Sigmoid colon (tissue), 7 donors: Measurements from ENCODE around the gene SPIRE1. TPM values are rescaled to one million over a fixed set of nuclear protein-coding genes. Genes with fewer than 3 reads are reported as not detected.
"Not testable (repeated sequence)": the region's sequence is repeated elsewhere in the genome, so short reads cannot be mapped to it uniquely, and the experiment has no call there.

Experiments
- DNase-seq: peaks from one replicate; pipeline ENCODE4 v3.0.0-alpha.2; 2019
- H3K27ac ChIP-seq, 4 donors: fragments of 200-600 bp; sonication (generic); one replicate each; pipeline ENCODE4 v1.5.1; 2016 to 2019; ENCODE audit warnings: mild to moderate bottlenecking in 1 of 4
- H3K27me3 ChIP-seq, 3 donors: fragments of 200-600 bp; sonication (generic); one replicate each; pipeline ENCODE4 v1.5.1; 2019; ENCODE audit warnings: mild to moderate bottlenecking in 1 of 3
- H3K36me3 ChIP-seq, 4 donors: fragments of 200-600 bp; sonication (generic); one replicate each; pipeline ENCODE4 v1.5.1; 2016 to 2019
- H3K4me1 ChIP-seq, 4 donors: fragments of 200-600 bp; sonication (generic); one replicate each; pipeline ENCODE4 v1.5.1; 2017 to 2019
- H3K4me3 ChIP-seq, 4 donors: fragments of 200-600 bp; sonication (generic); one replicate each; pipeline ENCODE4 v1.5.1; 2017 to 2019; ENCODE audit warnings: mild to moderate bottlenecking in 2 of 4, moderate library complexity in 1 of 4
- H3K9me3 ChIP-seq, 4 donors: fragments of 200-600 bp in 3 of 4; sonication (generic) in 3 of 4; one replicate each; pipeline versions ENCODE4 v1.5.1 to v1.6.1; 2013 to 2019
- EP300 ChIP-seq, 4 donors: sonication (generic); formaldehyde crosslinking; IDR thresholded peaks; one replicate each; pipeline ENCODE4 v1.6.1; 2017; ENCODE audit warnings: antibody characterized with exemption in 4 of 4
- POLR2A ChIP-seq, 2 donors: fragments of 450-650 bp; IDR thresholded peaks; one replicate each; pipeline ENCODE4 v1.6.1; 2016; ENCODE audit warnings: antibody characterized with exemption in 2 of 2, mild to moderate bottlenecking in 2 of 2, moderate library complexity in 2 of 2
- POLR2AphosphoS5 ChIP-seq, 4 donors: sonication (generic); formaldehyde crosslinking; IDR thresholded peaks; one replicate each; pipeline ENCODE4 v1.6.1; 2017; ENCODE audit warnings: antibody characterized with exemption in 4 of 4
- WGBS, 2 donors: extraction: QIAGEN DNeasy Blood & Tissue Kit; methylation state at CpG; one replicate each; pipeline ENCODE4 v1.1.7; 2013; 5-methylcytosine and 5-hydroxymethylcytosine counted together
- intact Hi-C: fragments of 100-400 bp; cut with DNase I; formaldehyde crosslinking; loops from one replicate; pipeline ENCODE4 v1.15.1; 2023
- polyA plus RNA-seq, 3 donors: library from polyadenylated mRNA; stranded (reverse); fragments of 200-250 nt; gene quantifications; one replicate each; pipeline ENCODE4 v1.2.3, GENCODE V29; 2013
- total RNA-seq, 4 donors: library from RNA; depleted of rRNA; stranded (reverse); fragments of >200 nt; gene quantifications; one replicate each; pipeline ENCODE4 v1.1.0, GENCODE V29; 2016
- TF ChIP-seq, protein P1 (sequence below), 4 experiments: fragments of 450-650 bp in 3 of 4; fragments of 200-600 bp in 1 of 4; IDR thresholded peaks; one replicate each; pipeline ENCODE4 v1.5.1; 2016 to 2019; ENCODE audit warnings: antibody characterized with exemption in 4 of 4, mild to moderate bottlenecking in 3 of 4, moderate library complexity in 2 of 4
- donor health status: healthy with polysubstance abuse.
- donor health status: Bipolar disorder and iron deficiency.
- donor health status: healthy.

The SPIRE1 gene
- total and polyA plus RNA-seq, 7 donors: 2.1 to 31.6 (median 22.7) TPM

DNA sequence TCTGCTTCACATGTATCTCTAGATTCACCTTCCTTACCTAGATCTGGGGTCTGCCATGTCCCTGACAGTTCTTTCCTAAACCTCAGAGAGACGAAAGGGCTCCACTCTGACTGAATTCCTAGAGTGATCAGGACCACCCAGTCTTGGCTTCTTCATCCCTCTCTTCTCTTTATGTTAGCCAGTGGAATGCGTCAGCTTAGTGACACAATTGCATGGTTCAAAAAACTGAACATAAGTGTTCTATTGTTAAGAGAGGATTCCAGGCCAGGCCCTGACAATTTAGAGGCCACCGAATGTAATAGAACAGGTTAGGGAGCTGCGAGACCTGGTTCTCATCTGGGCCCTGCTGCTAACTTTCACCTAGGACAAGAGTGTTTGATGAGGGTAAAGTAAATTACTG is 240.2 kb downstream of the SPIRE1 start:
- H3K36me3 ChIP-seq: no peaks in the 10 kb centered on the region
- TF ChIP-seq EP300 (IDR thresholded peaks at IDR 0.05): no peak
- TF ChIP-seq, protein P1, sequence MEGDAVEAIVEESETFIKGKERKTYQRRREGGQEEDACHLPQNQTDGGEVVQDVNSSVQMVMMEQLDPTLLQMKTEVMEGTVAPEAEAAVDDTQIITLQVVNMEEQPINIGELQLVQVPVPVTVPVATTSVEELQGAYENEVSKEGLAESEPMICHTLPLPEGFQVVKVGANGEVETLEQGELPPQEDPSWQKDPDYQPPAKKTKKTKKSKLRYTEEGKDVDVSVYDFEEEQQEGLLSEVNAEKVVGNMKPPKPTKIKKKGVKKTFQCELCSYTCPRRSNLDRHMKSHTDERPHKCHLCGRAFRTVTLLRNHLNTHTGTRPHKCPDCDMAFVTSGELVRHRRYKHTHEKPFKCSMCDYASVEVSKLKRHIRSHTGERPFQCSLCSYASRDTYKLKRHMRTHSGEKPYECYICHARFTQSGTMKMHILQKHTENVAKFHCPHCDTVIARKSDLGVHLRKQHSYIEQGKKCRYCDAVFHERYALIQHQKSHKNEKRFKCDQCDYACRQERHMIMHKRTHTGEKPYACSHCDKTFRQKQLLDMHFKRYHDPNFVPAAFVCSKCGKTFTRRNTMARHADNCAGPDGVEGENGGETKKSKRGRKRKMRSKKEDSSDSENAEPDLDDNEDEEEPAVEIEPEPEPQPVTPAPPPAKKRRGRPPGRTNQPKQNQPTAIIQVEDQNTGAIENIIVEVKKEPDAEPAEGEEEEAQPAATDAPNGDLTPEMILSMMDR (IDR thresholded peaks at IDR 0.05): no peak
- TF ChIP-seq POLR2A (IDR thresholded peaks at IDR 0.05): no peak
- no peak for TF ChIP-seq POLR2AphosphoS5 (IDR thresholded peaks at IDR 0.05)
- no peak for DNase-seq
- whole genome bisulfite sequencing, 2 donors: 84 to 90% methylated on average over 4 of the region's 4 CpGs
- intact Hi-C loops: loop anchor here (10.0 kb wide), 1 partner anchor 1247 kb away; no protein-coding TSS in a partner anchor
- H3K9me3 ChIP-seq: no peaks in the 10 kb centered on the region
- H3K27me3 ChIP-seq: no peaks in the 10 kb centered on the region
- H3K4me1 ChIP-seq: peaks cover 0 to 30% (median 13%) of the 10 kb centered on the region in 4 donors
- H3K4me3 ChIP-seq: no peak overlapping the region
- H3K27ac ChIP-seq: no peak overlapping the region

DNA sequence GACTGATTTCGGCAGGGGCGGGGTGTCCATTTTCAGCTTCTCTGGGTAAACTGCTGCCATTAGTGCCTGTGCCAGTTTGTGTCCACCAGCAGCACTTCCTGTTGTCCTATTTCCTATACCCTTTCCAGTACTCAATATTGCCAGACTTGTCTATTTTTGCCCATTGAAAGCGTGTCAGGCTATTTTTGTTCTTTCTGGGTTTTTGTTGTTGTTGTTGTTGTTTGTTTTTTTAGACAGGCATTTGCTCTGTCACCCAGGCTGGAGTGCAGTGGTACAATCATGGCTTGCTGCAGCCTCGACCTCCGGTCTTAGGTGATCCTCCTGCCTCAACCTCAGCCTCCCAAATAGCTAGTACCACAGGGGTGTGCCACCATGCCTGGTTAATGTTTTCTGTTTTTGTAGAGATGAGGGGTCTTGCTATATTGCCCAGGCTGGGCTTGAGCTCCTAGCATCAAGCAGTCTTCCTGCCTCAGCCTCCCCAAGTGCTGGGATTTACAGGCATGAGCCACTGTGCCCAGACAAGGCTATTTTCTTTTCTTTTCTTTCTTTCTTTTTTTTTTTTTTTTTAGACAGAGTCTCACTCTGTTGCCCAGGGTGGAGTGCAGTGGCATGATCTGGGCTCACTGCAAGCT is 241.7 kb downstream of the SPIRE1 start:
- intact Hi-C loops: loop anchor here (10.0 kb wide), 1 partner anchor 1249 kb away; no protein-coding TSS in a partner anchor
- TF ChIP-seq POLR2AphosphoS5 (IDR thresholded peaks at IDR 0.05) (no peak), EP300 (IDR thresholded peaks at IDR 0.05) (no peak), POLR2A (IDR thresholded peaks at IDR 0.05) (no peak)
- TF ChIP-seq, protein P1 (IDR thresholded peaks at IDR 0.05): no peak
- no peaks in the 10 kb centered on the region for H3K9me3 ChIP-seq
- peak overlapping the region in 3 of 4 donors; percentile 5 to 16 (median 14) for H3K27ac ChIP-seq
- no peaks in the 10 kb centered on the region for H3K36me3 ChIP-seq
- no peak overlapping the region for H3K4me3 ChIP-seq
- no peaks in the 10 kb centered on the region for H3K27me3 ChIP-seq
- no peak for DNase-seq
- peaks cover 0 to 29% (median 11%) of the 10 kb centered on the region in 4 donors for H3K4me1 ChIP-seq
- WGBS, 2 donors: 84 to 87% methylated on average over 5 of the region's 5 CpGs

DNA sequence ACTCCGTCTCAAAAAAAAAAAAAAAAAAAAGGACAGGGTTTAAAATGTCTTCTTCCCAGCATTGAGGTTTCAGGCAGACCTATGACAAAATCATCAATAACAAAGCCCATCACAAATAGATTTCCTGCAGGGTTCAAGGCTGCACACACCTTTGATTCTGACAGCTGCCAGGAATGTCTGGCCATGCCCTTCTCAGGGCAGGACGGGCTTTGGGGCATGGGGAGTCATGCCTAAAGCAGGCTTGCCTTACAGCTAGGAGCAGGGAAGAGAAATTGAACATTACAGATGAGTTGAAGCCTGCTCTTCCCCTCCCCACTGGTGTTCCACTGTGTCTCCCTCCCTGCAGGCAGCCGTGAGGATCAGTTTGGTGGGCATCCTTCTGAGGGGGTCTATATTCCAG is 246.5 kb downstream of the SPIRE1 start:
- intact Hi-C loops: loop anchor here (10.0 kb wide), 1 partner anchor 1253 kb away; no protein-coding TSS in a partner anchor
- peaks cover 0 to 38% (median 16%) of the 10 kb centered on the region in 4 donors for H3K4me1 ChIP-seq
- WGBS, 2 donors: 91 to 98% methylated on average over 2 to 3 of the region's 3 CpGs

DNA sequence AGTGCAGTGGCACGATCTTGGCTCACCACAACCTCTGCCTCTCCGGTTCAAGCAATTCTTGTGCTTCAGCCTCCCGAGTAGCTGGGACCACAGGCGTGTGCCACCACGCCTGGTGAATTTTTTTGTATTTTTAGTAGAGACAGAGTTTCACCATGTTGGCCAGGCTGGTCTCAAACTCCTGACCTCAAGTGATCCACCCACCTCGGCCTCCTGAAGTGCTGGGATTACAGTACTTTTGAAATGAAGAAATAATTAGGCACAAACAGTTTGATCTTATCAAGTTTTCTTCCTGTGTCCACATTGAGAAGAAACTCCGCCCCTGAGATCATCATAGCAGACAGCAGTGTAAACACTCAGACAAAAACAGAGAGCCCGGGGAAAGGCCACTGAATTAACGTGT is 247.2 kb downstream of the SPIRE1 start:
- intact Hi-C loops: loop anchor here (10.0 kb wide), 1 partner anchor 1254 kb away; no protein-coding TSS in a partner anchor
- not testable (repeated sequence) for H3K4me3 ChIP-seq, DNase-seq, H3K36me3 ChIP-seq, H3K27ac ChIP-seq, H3K9me3 ChIP-seq, H3K27me3 ChIP-seq
- WGBS, 2 donors: 58 to 80% methylated on average over 9 of the region's 9 CpGs
- peaks cover 0 to 38% (median 16%) of the 10 kb centered on the region in 4 donors for H3K4me1 ChIP-seq

More for the DNA sequence above, 246.5 kb downstream of the SPIRE1 start:
- H3K36me3 ChIP-seq: no peaks in the 10 kb centered on the region
- DNase-seq: no peak
- no peak overlapping the region for H3K27ac ChIP-seq
- TF ChIP-seq, protein P1 (IDR thresholded peaks at IDR 0.05): no peak
- TF ChIP-seq POLR2A (IDR thresholded peaks at IDR 0.05): no peak
- no peak for TF ChIP-seq POLR2AphosphoS5 (IDR thresholded peaks at IDR 0.05)
- TF ChIP-seq EP300 (IDR thresholded peaks at IDR 0.05): no peak
- H3K4me3 ChIP-seq: no peak overlapping the region
- no peaks in the 10 kb centered on the region for H3K27me3 ChIP-seq
- no peaks in the 10 kb centered on the region for H3K9me3 ChIP-seq

DNA sequence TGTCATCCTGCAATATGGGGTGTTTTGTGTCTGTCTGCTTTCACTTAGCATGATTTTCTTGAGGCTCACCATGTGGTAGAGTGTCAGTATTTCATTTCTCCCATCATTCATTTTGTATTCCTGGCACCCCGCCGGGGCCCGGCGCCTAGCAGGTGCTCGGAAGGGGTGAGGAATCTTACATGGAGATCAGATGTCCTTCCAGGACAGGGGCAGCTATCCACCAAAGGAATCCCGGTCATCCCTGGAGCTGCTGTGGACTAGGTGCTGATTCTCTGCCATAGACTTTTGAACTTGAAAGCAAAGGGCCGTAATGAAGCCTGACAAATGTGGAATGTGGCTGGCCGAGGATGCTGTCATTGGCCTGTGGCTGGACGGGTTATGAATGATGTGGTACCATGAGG is 247.8 kb downstream of the SPIRE1 start:
- 95 to 96% methylated on average over 9 of the region's 9 CpGs for WGBS, 2 donors
- no peaks in the 10 kb centered on the region for H3K9me3 ChIP-seq
- H3K27ac ChIP-seq: no peak overlapping the region
- peaks cover 0 to 32% (median 16%) of the 10 kb centered on the region in 4 donors for H3K4me1 ChIP-seq
- intact Hi-C loops: loop anchor here (10.0 kb wide), 1 partner anchor 1255 kb away; no protein-coding TSS in a partner anchor
- no peaks in the 10 kb centered on the region for H3K27me3 ChIP-seq
- DNase-seq: no peak
- H3K4me3 ChIP-seq: no peak overlapping the region
- no peak for TF ChIP-seq EP300 (IDR thresholded peaks at IDR 0.05)
- TF ChIP-seq, protein P1 (IDR thresholded peaks at IDR 0.05): no peak
- no peak for TF ChIP-seq POLR2AphosphoS5 (IDR thresholded peaks at IDR 0.05)
- TF ChIP-seq POLR2A (IDR thresholded peaks at IDR 0.05): no peak
- no peaks in the 10 kb centered on the region for H3K36me3 ChIP-seq
